Osteoblast (primary cell): Measurements from ENCODE around the gene CHD1L. TPM values are rescaled to one million over a fixed set of nuclear protein-coding genes. Genes with fewer than 3 reads are reported as not detected.

Source experiments
- DNase-seq: peaks from one replicate; pipeline ENCODE4 v3.0.0; 2011; ENCODE audit warnings: low spot score, mixed read lengths; ENCODE audit not compliant: insufficient read length; ENCODE audit errors: missing footprints
- H2AFZ ChIP-seq: 2 replicates; pipeline ENCODE4 v1.6.0; 2011; ENCODE audit warnings: mild to moderate bottlenecking, low read length
- H3K27ac ChIP-seq: 2 replicates; pipeline ENCODE4 v1.5.1; 2011; ENCODE audit warnings: mild to moderate bottlenecking, low read depth, low read length, moderate library complexity
- H3K27me3 ChIP-seq: 2 replicates; pipeline ENCODE4 v1.6.0; 2012; ENCODE audit warnings: mild to moderate bottlenecking, control low read depth, inconsistent platforms, low read length, moderate library complexity; ENCODE audit not compliant: insufficient read depth
- H3K36me3 ChIP-seq: 2 replicates; pipeline ENCODE4 v1.5.1; 2011; ENCODE audit warnings: mild to moderate bottlenecking, low read length, control low read depth, moderate library complexity; ENCODE audit not compliant: insufficient read depth
- H3K4me1 ChIP-seq: 2 replicates; pipeline ENCODE4 v1.5.1; 2011; ENCODE audit warnings: mild to moderate bottlenecking, low read length, control low read depth, moderate library complexity; ENCODE audit not compliant: insufficient read depth
- H3K4me2 ChIP-seq: 2 replicates; pipeline ENCODE4 v1.6.0; 2011; ENCODE audit warnings: mild to moderate bottlenecking, low read length; ENCODE audit not compliant: insufficient read depth
- H3K4me3 ChIP-seq: fragments of 200-600 bp; sonication (generic); 3 replicates; pipeline ENCODE4 v1.5.1; 2012; ENCODE audit warnings: mild to moderate bottlenecking, low read length, inconsistent platforms; ENCODE audit not compliant: insufficient read depth
- H3K79me2 ChIP-seq: 2 replicates; pipeline ENCODE4 v1.6.0; 2012; ENCODE audit warnings: mild to moderate bottlenecking, low read length, control low read depth, inconsistent platforms; ENCODE audit not compliant: insufficient read depth
- H3K9me3 ChIP-seq: 2 replicates; pipeline ENCODE4 v1.5.1; 2011; ENCODE audit warnings: low read depth, low read length, control low read depth
- H4K20me1 ChIP-seq: 2 replicates; pipeline ENCODE4 v1.6.0; 2012; ENCODE audit warnings: mild to moderate bottlenecking, low read length, control low read depth; ENCODE audit not compliant: insufficient read depth
- CTCF ChIP-seq: IDR thresholded peaks from 2 replicates; pipeline ENCODE4 v1.5.1; 2011; ENCODE audit warnings: mild to moderate bottlenecking, low read depth, low read length, moderate library complexity; ENCODE audit errors: extremely low read depth
- total RNA-seq: library from RNA; depleted of rRNA; stranded (reverse); fragments of >200 nt; gene quantifications from 2 replicates; pipeline ENCODE4 v1.2.3, GENCODE V29; 2012

The CHD1L gene
- total RNA-seq, 1 donor: 27.5 TPM

- Histone ChIP-seq H3K4me2 (peak overlapping the region; percentile 86), H3K27ac (peak overlapping the region; percentile 90), H4K20me1 (peaks cover 15% of the 10 kb centered on the region), H2AFZ (peak overlapping the region; percentile 90), H3K36me3 (no peaks in the 10 kb centered on the region), H3K4me1 (peaks cover 20% of the 10 kb centered on the region), H3K4me3 (peak overlapping the region; percentile 81), H3K27me3 (no peaks in the 10 kb centered on the region), H3K79me2 (peaks cover 57% of the 10 kb centered on the region), H3K9me3 (no peaks in the 10 kb centered on the region)
- DNase-seq: no peak
- no peak for TF ChIP-seq CTCF
These were observed 1.4 kb downstream of the CHD1L start for GRCh38 chr1:147243841-147244240.

GRCh38 chr1:147245129-147245528 lies 2.6 kb downstream of the CHD1L start:
- Histone ChIP-seq H3K9me3 (no peaks in the 10 kb centered on the region), H3K4me2 (no peak overlapping the region), H3K4me3 (no peak overlapping the region), H3K79me2 (peaks cover 69% of the 10 kb centered on the region), H2AFZ (no peak overlapping the region), H3K27ac (no peak overlapping the region), H4K20me1 (peaks cover 15% of the 10 kb centered on the region), H3K4me1 (peaks cover 20% of the 10 kb centered on the region), H3K27me3 (no peaks in the 10 kb centered on the region), H3K36me3 (no peaks in the 10 kb centered on the region)
- TF ChIP-seq CTCF: no peak
- no peak for DNase-seq

- Histone ChIP-seq H3K27ac (no peak overlapping the region), H3K36me3 (no peaks in the 10 kb centered on the region), H3K4me1 (peaks cover 20% of the 10 kb centered on the region), H3K4me2 (no peak overlapping the region), H3K9me3 (no peaks in the 10 kb centered on the region), H2AFZ (no peak overlapping the region), H4K20me1 (peaks cover 20% of the 10 kb centered on the region), H3K27me3 (no peaks in the 10 kb centered on the region), H3K4me3 (no peak overlapping the region), H3K79me2 (peaks cover 74% of the 10 kb centered on the region)
- no peak for TF ChIP-seq CTCF
- DNase-seq: no peak
These were observed 3.1 kb downstream of the CHD1L start for GRCh38 chr1:147245586-147246021.

- Histone ChIP-seq H3K4me1 (peaks cover 20% of the 10 kb centered on the region), H3K27me3 (no peaks in the 10 kb centered on the region), H3K27ac (no peak overlapping the region), H2AFZ (no peak overlapping the region), H4K20me1 (peaks cover 21% of the 10 kb centered on the region), H3K4me2 (no peak overlapping the region), H3K79me2 (peaks cover 79% of the 10 kb centered on the region), H3K9me3 (no peaks in the 10 kb centered on the region), H3K36me3 (no peaks in the 10 kb centered on the region), H3K4me3 (no peak overlapping the region)
- TF ChIP-seq CTCF: no peak
- no peak for DNase-seq
These were observed 3.7 kb downstream of the CHD1L start for GRCh38 chr1:147246044-147246690.
